ENCODE measurements around the gene CLIC1.
A peak's percentile ranks its signal among the peaks of the same experiment; 100 is the strongest.

CLIC1 gene

DNA sequence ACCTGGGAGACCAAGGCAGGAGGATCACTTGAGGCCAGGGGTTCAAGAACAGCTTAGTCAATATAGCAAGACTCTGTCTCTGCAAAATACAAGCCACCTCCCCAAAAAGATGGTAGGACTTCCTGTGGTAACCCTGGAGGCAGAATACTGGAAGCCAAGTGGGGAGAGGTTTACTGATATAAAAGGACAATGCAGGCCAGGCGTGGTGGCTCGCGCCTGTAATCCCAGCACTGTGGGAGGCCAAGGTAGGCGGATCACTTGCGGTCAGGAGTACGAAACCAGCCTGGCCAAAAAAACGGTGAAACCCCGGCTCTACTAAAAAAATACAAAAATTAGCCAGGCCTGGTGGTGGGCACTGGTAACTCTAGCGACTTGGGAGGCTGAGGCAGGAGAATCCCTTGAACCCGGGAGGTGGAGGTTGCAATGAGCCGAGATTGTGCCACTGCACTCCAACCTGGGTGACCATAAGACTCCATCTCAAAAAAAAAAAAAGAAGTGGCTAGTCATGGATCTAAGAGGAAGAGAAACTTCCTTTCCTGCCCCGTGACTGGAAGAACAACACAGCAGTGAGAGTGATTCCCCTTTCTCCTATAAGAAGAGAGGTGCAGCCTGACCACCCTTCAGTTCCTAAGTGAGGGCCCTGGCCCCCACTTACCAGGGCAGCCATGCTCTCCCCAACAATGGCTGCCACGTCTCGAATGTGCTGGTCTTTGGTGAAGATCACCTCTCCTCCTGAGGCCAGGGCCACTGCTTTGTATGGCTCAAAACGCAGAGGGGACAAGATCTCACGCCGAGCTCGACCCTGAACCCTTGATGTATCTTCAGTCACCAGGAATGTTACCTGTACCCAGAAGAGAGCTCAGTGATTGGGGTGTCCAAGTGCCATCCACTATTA is 32.3 kb upstream of the CLIC1 start:
- no peak for DNase-seq

DNA sequence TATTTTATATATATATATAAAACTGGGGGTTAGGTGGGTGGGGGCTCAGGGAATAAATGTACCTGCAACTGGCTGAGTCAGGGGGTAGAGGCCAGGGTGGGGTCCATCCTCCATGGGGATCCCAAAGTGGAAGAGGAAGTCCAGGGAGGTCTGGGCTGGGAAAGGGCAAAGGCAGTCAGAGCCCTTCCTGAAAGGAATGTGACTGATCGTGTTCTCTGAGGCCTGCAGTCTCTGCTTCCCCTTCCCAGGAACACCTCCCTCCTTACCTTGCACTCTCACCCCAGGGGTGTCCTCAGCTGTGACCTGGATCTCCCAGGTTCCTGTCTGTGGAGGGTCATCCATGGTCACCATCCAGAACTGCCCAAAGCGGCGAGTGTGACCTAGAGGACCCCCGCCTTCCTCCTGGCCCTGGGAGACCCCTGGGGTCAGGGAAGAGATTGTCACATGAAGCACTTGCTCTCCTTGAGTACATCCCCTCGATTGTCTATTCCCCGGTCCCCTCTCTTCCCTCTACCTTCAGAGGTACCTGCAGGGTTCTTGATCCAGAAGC is 30.8 kb upstream of the CLIC1 start:
- DNase-seq, result no peak

DNA sequence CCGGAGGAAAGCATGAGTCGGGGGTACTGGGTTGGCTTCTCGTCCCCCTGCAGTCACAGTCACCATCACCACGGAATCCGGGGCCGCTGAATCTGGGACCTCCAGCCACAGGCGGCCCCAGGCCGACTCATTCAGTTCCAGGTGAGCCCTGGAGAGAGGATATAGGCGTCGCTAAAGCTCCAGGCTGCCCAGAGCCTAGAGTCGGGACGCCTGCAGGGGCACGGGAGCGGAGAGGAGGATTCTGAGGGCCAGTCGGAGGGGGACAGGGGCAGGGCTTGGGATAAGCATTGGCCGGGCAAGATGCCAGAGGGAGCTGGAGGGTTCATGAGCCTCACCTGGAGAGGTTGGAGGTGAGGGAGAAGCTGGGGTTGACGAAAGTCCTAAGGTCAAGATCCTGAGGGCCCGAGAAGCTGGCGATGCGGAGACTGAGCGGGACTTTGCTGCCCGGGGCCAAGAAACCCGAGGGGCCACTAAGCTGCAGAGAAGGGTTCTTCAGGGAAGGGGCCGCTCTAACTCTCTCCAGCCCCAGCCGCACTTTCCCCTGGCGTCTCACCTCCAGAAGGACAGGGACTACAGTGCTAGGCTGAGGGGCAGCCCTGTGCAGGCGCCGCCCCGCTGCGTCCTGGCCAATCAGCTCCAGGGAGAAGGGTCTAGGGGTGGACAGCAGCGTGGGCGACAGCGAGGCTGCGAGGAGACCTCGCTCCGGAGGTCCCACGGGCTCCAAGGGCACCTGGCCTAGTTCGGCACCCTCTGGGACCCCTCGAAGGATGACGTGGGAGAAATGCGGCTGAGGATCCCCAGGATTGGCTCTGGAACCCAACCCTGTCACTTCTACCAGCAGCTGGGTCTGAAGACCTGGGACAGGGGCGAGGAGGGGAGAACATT is 29.8 kb upstream of the CLIC1 start:
- DNase-seq, result peak; percentile 79

DNA sequence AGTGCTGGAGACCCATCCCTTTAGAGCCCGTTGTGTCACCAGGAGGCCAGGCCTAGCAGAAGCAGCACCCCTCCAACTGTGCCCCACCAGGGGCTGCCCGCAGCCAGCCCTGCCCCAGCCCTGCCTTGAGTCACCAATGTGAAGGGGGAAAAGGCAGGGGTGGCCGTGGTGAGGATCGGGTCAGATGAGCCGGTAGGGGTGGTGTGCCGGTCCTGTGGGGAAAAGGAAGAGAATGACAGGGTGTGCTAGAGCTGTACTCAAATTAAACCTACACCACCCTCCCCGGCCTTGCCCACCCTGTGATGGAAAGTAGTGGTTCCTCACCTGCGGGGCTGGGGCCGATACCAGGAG is 29.2 kb upstream of the CLIC1 start:
- DNase-seq, result no peak

DNA sequence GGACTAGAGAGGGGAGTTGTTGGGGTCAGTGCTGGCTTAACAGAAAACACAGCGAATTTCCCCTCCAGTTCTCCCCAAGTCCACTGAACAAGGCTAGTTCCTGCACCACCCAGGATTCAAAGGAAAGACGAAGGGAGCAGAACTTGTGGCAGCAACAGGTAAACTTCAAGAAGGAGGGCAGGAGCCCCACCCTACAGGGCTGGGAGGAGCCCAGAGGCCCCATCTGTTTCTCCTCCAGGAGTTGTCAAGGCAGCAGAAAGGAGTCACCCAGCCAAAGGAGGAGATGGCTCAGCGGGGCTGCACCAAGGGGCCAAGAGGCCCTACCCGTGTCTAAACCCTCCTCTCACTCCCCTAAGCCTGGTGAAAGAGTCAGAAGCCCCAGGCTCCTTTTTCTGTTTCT is 27.9 kb upstream of the CLIC1 start:
- DNase-seq, result no peak

DNA sequence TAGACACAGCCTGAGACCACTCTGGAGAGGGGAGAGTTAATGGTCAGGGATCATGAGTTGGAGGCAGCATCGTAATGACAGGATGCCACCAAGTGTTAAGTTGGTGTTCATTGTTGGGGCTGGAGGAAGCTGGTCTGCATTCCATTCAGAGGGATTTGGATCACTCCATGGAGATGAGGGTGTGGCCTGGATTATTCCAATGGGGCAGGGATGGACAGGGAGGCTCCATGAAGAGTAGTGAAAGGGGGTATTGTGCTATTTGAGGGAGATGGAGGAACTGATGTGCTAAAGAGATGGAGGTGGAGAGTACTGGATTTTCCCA is 27.2 kb upstream of the CLIC1 start:
- DNase-seq, result peak; percentile 84

DNA sequence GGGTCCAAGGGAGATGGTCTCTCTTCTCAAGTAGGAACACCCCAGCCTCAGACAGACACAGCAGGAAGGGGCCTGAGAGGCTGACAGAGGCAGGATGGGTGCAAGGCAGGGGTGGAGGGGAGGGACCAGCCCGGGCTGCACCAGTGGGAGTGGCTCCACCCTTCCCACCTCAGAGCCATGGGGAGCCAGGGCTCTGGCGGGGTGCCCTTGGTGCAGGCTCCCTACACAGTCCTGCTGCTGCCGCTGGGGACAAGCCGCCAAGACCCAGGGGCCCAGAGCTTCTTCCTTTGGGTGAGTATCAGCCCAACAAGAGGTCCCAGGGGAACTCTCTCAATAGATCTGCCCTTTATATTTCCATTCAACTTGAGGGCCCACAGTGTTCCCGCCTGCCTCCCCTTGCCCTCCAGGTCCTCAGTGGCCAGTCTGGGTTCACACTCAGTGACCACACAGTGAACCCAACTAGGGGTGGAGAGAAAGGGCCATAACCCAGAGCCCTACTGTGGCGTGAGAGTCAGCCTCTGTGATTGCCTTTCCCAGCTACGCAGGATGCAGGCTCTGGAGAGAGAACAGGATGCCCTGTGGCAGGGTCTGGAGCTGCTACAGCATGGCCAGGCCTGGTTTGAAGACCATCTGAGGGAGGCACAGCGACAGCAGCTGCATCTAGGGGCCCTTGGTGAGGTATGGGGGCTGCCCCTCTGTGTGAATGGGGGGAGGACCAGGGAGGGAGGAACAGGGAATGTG is 26.7 kb upstream of the CLIC1 start:
- no peak for DNase-seq

DNA sequence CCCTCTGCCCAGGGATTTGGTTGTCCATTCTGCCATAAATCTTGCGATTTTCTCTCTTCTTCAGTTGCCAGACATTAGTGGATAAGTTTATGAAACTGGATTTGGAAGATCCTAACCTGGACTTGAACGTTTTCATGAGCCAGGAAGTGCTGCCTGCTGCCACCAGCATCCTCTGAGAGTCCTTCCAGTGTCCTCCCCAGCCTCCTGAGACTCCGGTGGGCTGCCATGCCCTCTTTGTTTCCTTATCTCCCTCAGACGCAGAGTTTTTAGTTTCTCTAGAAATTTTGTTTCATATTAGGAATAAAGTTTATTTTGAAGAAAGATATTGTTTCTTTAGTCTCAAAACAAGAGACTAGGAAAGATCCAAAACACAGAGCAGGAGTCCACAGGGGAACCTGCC is 26.0 kb upstream of the CLIC1 start, which contains the start of gene SAPCD1:
TSS of gene SAPCD1 (plus strand) at position 301 of the 400 bp plus-strand sequence. CDS start 399 bp downstream, outside the sequence.
- DNase-seq, result no peak

DNA sequence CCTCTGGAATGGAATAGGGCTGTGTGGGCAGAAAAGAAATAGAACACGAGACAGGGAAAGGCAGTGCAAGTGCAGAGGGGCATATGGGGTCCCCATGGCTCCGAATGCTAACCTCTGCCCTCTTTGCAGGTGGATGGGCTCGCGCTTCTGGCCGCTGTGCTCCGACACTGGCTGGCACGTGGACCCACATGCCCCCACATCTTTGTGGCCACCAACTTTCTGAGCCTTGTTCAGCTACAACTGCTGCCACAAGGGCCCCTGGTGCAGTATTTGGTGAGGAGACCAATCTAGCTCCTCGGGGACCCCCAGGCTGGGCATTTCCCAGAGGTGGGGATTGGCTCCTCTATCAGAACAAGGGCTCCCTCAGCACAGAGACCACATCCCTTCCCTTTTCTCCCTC is 25.0 kb upstream of the CLIC1 start:
- no peak for DNase-seq

DNA sequence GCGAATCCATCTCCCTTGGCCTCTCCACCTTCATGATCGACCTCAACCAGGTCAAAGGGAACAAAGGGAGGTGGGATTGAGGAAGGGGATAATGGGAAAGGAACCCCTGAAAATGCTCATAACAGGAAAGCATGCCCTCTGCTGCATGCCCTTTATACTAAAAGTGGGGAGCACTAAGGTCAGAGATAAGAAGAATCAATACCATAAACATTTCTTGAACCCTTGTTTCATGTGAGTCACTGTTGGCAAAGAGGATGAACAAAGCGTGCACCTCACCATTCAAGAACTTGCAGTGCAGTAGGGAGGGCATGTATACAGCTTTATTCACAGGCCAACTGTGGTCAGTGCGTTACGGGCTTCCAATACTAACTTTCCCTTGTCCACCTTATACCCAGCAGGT is 24.5 kb upstream of the CLIC1 start:
- DNase-seq, result no peak

DNA sequence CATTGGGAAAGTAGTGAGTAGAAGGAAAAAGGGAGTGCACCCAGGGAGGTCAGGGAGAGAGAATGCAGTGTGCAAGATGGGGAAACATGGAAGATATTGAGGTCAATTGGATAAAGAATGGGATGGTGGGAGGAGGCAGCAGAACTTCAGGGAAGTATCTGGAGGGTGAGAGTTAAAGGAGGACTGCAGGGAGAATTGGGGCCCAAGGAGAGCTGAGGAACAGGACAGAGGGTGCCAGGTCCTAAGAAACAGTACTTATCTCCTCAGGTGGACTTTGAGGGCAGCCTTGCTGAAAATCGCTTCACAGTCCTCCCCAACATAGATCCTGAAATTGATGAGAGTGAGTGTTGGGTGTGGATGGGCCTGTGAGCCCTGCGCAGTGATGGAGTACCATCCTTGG is 22.0 kb upstream of the CLIC1 start:
- no peak for DNase-seq

DNA sequence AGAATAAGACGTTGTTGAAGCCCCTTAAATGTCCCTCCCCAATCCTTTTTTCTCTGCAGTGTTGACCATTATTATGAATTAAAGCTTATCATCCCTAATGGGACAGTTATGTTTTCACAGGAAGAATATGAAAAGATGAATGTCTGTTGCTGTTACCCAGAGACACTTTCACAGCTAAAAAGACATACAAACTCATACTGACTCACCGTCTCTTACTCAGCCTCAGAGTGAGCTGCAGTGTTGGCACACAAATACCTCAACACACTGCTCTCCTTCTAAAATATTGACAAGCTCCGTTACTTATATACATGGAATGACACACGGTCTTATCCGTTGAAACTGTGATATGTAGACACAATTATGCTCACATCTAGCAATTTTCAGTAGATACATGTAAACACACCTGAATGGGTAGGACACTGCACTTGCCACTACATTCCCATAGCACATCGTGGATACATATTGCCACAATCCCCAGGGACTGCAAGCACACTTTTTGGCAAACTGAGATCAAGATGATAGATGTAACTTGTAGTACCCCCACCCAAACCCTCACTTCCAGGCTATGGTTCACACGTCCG is 16.5 kb upstream of the CLIC1 start:
- no peak for DNase-seq

DNA sequence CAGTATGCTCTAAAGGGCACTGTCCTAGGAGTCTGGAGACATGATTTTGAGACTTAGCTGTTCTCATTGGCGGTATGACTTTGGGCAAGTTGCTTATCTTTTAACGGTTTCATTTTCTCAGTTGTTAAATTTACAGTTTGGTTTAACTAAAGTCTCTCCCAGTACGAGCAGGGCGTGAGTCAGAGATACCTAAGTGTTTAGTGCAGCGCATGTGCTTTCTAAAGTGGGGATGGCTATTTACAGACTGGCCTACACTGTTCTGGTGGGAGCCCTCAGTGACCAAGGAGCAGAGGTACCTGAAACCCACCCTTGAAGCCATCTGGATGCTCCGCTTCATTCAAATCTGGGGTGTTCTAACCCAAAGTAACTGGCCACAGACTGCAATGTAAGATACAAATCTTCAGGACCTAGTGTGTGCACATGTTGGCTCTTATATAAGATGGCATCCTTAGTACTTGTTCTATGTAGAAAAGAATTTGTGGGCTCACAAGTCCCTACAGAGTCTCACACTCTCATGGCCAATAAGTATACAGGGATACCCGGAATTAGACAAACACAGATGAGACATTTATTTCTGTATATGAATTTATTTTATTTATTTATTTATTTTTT is 14.2 kb upstream of the CLIC1 start:
- no peak for DNase-seq

DNA sequence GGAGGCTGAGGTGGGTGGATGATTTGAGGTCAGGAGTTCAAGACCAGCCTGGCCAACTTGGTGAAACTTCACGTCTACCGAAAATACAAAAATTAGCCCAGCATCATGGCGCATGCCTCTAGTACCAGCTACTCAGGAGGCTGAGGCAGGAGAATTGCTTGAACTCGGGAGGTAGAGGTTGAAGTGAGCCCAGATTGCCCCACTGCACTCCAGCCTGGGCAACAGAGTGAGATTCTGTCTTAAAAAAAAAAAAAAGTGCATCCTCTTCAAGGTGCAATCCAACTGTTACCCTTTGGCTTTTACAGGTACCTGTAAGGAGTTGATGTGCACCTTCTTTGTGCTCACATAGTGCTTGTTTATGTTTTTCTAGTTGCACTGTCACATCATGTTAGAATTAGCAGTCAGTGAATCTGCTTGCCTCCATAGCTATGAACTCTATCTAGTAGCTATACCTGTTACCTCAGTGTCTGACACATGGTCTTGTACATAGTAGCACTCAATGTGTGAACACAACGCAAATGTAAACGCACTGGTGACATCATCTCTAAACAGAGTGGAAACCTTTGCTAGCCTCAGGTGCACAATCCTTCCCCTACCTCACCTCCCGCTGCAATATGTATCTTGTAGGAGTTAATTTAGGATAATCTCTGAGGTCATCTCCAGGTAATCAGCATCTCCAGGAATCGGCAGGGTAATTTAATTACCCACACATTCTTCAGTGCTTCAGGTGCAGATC is 13.1 kb upstream of the CLIC1 start:
- no peak for DNase-seq

DNA sequence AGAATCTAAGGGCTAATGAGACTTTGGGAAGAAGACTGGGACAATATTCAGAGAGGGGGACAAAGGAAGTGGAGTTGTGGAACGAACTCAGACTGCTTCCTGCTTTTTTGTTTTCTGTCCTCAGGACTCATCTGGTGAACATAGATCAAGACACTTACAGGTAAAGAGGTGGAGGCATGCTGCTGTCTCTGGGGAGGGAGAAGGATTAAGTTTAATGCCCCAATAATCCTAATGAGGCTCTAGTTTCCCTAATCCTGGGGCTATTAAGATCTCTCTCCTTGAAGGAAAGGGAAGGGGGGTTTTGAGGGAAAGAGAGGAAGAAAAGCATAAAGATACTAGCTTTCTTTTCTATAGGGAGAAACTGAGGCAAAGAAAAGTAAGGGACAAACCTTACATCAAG is 8.1 kb upstream of the CLIC1 start:
- no peak for DNase-seq

DNA sequence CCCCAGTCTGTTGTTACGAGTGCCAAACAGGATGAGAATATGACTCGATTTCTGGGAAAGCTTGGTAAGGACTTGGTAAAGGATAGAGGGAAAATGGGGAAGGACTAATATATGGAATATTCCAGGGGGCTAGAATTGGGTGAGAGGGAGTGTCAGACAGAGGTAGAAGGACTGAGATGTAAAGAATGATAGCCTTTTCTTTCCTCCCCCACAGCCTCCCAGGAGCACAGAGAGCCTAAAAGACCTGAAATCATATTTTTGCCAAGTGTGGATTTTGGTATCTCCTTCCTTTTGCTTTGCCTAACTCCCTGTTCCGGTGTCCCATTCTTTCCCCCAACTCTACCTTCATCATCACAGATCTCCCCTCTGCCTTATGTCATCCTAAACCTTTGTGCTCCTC is 6.6 kb upstream of the CLIC1 start:
- DNase-seq, result no peak

DNA sequence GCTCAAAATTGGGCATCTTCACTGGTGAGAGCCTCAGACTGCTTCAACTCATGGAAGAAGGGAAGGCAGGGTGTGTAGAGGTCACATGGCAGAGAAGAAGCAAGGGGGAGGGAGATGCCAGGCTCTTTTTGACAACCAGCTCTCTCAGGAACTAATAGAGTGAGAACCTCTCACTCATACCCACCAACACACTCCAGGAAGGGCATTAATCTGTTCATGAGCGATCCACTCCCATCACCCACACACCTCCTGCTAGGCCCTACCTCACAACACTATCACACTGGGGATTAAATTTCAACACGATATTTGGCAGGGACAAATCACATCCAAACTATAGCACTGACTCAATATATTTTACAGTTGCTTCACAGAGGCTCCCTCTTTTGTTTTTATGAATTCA is 5.5 kb upstream of the CLIC1 start:
- no peak for DNase-seq

DNA sequence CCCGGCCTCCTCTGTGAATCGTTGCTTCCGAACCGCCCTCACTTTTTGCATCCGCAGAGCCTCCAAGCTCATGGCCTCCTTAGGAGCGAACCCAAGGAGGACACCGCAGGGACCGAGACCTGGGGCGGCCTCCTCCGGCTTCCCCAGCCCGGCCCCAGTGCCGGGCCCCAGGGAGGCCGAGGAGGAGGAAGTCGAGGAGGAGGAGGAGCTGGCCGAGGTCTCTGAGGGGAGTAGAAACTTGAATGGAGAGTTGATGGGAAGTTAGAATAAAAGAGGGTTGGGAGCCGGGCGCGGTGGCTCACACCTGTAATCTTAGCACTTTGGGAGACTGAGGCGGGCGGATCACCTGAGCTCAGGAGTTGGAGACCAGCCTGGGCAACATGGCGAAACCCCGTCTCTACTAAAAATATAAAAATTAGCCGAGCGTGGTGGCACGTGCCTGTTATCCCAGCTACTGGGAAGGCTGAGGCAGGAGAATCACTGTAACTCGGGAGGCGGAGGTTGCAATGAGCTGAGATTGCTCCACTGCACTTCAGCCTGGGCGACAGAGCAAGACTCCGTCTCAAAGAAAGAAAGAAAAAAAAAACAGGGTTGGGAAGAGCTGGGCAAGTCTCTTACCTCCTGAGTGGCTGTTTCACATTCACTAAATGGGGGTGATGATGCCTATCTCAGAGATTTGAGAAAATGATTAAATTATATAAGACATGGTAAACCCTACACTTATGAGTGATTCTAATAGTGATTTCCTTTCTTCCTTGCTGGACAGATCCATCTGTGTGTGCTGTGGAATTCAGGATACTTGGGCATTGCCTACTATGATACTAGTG is 4.3 kb upstream of the CLIC1 start:
- no peak for DNase-seq

DNA sequence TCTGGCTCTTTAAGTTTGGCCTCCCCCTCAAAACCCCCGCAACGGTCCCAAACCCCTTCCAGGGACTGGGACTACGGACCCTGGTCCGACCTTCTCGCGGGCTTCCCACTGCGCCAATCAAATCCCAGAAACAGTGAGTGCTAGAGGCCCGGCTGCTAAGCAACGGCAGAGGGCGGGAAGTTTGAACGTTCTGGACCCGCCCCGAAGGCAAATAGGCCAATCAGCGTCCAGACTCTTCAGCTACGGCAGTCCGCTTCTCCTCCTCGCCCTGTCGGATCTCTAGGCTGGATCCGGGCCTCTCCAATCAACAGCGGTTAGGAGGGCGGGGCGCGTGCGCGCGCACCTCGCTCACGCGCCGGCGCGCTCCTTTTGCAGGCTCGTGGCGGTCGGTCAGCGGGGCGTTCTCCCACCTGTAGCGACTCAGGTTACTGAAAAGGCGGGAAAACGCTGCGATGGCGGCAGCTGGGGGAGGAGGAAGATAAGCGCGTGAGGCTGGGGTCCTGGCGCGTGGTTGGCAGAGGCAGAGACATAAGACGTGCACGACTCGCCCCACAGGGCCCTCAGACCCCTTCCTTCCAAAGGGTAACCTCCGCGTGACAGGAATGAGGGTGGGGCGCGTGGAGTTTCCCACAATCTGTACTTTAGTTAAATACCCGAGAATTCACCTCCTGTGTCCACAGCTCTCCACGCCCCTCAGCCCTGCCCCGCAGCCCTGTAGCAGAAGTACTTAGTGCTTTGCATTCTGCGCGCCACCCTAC is 3.5 kb upstream of the CLIC1 start, which contains the start of gene MSH5:
TSS of gene MSH5 (plus strand) at position 367 of the 758 bp plus-strand sequence. CDS start 462 bp downstream, outside the sequence.
- DNase-seq, result peak; percentile 99
